ENCODE results near the gene SPATA31C1. TPM values are rescaled to one million over a fixed set of nuclear protein-coding genes. Genes with fewer than 3 reads are reported as not detected.

SPATA31C1 gene
- total RNA-seq, 6 donors from 2014 or later = not detected

DNA sequence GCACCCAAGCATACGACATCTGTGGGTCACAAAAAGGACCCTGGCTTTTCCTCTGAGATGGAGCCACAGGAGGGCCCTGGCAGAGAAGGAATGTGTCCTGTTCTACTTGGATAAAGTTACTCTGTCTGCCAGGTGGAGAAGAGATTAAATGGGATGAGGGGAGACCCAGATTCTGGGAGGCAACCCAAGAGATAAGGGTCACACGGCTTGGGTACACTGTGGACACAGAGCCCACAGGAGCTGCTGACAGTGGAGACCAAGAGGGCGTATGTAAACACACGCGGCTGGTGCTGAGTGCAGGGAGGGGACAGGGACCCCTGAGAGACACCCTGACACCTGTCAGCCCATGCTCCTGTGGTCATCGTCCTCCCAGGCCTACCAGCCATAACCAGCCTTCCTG, 50.4 kb downstream of the SPATA31C1 start:
- Histone ChIP-seq H3K4me1 (no peaks in the 10 kb centered on the region), H3K27me3 (no peaks in the 10 kb centered on the region), H3K27ac (no peak overlapping the region), H3K36me3 (peaks cover 0 to 29% (median 14%) of the 10 kb centered on the region in 4 donors), H3K4me3 (no peak overlapping the region), H3K9me3 (no peaks in the 10 kb centered on the region)
- no peak for TF ChIP-seq POLR2A (IDR thresholded peaks at IDR 0.05)
- TF ChIP-seq, protein P1, sequence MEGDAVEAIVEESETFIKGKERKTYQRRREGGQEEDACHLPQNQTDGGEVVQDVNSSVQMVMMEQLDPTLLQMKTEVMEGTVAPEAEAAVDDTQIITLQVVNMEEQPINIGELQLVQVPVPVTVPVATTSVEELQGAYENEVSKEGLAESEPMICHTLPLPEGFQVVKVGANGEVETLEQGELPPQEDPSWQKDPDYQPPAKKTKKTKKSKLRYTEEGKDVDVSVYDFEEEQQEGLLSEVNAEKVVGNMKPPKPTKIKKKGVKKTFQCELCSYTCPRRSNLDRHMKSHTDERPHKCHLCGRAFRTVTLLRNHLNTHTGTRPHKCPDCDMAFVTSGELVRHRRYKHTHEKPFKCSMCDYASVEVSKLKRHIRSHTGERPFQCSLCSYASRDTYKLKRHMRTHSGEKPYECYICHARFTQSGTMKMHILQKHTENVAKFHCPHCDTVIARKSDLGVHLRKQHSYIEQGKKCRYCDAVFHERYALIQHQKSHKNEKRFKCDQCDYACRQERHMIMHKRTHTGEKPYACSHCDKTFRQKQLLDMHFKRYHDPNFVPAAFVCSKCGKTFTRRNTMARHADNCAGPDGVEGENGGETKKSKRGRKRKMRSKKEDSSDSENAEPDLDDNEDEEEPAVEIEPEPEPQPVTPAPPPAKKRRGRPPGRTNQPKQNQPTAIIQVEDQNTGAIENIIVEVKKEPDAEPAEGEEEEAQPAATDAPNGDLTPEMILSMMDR (IDR thresholded peaks at IDR 0.05) = no peak
- no peak for TF ChIP-seq POLR2AphosphoS5 (IDR thresholded peaks at IDR 0.05)
- TF ChIP-seq EP300 (IDR thresholded peaks at IDR 0.05) = no peak
- no peak for DNase-seq
- 86 to 88% methylated on average over 6 of the region's 6 CpGs for WGBS, 2 donors
- ATAC-seq (ENCODE audit: low FRiP score in 2 of 2) = no peak

DNA sequence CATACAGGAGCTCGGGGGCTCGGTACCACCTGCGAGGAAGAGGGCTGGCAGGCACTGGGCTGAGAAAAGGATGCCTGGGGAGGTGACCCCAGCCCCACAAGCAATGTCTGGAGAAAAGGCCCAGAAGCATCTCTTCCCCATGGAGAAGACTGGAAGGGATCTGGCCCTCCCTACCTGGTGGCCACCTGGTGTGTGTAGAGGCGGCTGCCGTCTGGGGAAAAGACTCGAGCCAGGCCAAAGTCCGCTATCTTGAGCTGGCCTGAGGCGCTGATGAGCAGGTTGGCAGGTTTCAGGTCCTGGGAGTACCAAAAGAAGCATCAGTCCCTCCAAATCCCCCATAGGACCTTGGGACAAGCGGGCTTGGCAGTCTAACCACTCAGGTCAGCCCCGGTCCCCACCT, 52.8 kb downstream of the SPATA31C1 start:
- Histone ChIP-seq H3K4me1 (peaks cover 6 to 17% (median 9%) of the 10 kb centered on the region in 4 donors), H3K9me3 (no peaks in the 10 kb centered on the region), H3K27me3 (no peaks in the 10 kb centered on the region), H3K36me3 (peaks cover 0 to 29% (median 14%) of the 10 kb centered on the region in 4 donors), H3K27ac (no peak overlapping the region), H3K4me3 (no peak overlapping the region)
- no peak for DNase-seq
- TF ChIP-seq POLR2AphosphoS5 (IDR thresholded peaks at IDR 0.05) = no peak
- TF ChIP-seq EP300 (IDR thresholded peaks at IDR 0.05) = no peak
- TF ChIP-seq, protein P1 (IDR thresholded peaks at IDR 0.05) = no peak
- no peak for TF ChIP-seq POLR2A (IDR thresholded peaks at IDR 0.05)
- WGBS, 2 donors = 85 to 97% methylated on average over 4 to 10 of the region's 10 CpGs
- no peak for ATAC-seq (ENCODE audit: low FRiP score in 2 of 2)

DNA sequence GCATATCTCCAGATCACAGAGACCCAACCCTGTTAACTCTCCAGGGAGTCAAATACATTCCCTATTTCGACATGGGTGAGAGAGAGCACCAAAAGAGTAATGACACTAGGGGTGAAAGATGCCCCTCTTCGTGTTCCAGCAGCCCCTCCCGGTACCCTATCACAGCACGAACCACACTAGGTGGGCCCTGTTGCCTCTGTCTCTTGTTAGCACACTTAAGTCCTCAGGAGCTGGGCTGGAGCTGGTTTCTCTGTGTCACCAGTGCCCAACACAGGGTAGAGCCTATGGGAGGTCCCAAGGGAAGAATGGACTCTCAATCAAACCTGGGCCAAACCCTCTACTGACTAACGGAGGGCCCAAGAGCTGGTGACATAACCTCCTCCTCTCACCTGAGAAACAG, 55.4 kb downstream of the SPATA31C1 start:
- Histone ChIP-seq H3K9me3 (no peaks in the 10 kb centered on the region), H3K36me3 (peaks cover 0 to 18% (median 7%) of the 10 kb centered on the region in 4 donors), H3K4me3 (no peak overlapping the region), H3K27ac (no peak overlapping the region), H3K4me1 (peaks cover 6 to 17% (median 9%) of the 10 kb centered on the region in 4 donors), H3K27me3 (no peaks in the 10 kb centered on the region)
- TF ChIP-seq POLR2A (IDR thresholded peaks at IDR 0.05) (no peak), EP300 (IDR thresholded peaks at IDR 0.05) (no peak), POLR2AphosphoS5 (IDR thresholded peaks at IDR 0.05) (no peak)
- TF ChIP-seq, protein P1 (IDR thresholded peaks at IDR 0.05) = no peak
- ATAC-seq (ENCODE audit: low FRiP score in 2 of 2) (no peak), DNase-seq (no peak)
- 83 to 89% methylated on average over 5 of the region's 5 CpGs for WGBS, 2 donors

Other genes with a start within 250 kb of the SPATA31C1 start
- gene CTSL, start 191.8 kb upstream of the SPATA31C1 start, total RNA-seq = 100 to 1,000 TPM in 4 of 6 donors, 10 to 100 TPM in 2; 71.4 to 198 (median 144) TPM
- gene SPATA31E1, start 35.1 kb upstream of the SPATA31C1 start, total RNA-seq = not detected
- 10 to 100 TPM in 2 of 6 donors, 1 to 10 TPM in 4; 4.2 to 11.4 (median 7.4) TPM for gene CDK20, start 56.6 kb downstream of the SPATA31C1 start, total RNA-seq
- gene SPATA31C2, start 220.5 kb downstream of the SPATA31C1 start, total RNA-seq = not detected

Data from upper lobe of left lung (tissue), 6 donors.